ENCODE data around the gene GLIPR1.

The GLIPR1 gene

GRCh38 chr12:75529316-75529715, 48.8 kb downstream of the GLIPR1 start:
- TF ChIP-seq GATA2 (IDR thresholded peaks at IDR 0.05; ENCODE audit: low read depth, low read length), result no peak
- TF ChIP-seq GATA3 (IDR thresholded peaks at IDR 0.05; ENCODE audit: low read depth, low read length), result no peak

- TF ChIP-seq GATA2 (IDR thresholded peaks at IDR 0.05; ENCODE audit: low read depth, low read length) (no peak), GATA3 (IDR thresholded peaks at IDR 0.05; ENCODE audit: low read depth, low read length) (no peak)
These were observed 49.3 kb downstream of the GLIPR1 start for GRCh38 chr12:75529826-75530225.

- no peak for TF ChIP-seq GATA3 (IDR thresholded peaks at IDR 0.05; ENCODE audit: low read depth, low read length)
- TF ChIP-seq GATA2 (IDR thresholded peaks at IDR 0.05; ENCODE audit: low read depth, low read length), result no peak
These were observed 52.7 kb downstream of the GLIPR1 start for GRCh38 chr12:75533239-75533638.

GRCh38 chr12:75539889-75540288, 59.3 kb downstream of the GLIPR1 start:
- TF ChIP-seq GATA2 (IDR thresholded peaks at IDR 0.05; ENCODE audit: low read depth, low read length), result no peak
- TF ChIP-seq GATA3 (IDR thresholded peaks at IDR 0.05; ENCODE audit: low read depth, low read length), result no peak

- no peak for TF ChIP-seq GATA2 (IDR thresholded peaks at IDR 0.05; ENCODE audit: low read depth, low read length)
- TF ChIP-seq GATA3 (IDR thresholded peaks at IDR 0.05; ENCODE audit: low read depth, low read length), result no peak
These were observed 62.4 kb downstream of the GLIPR1 start for GRCh38 chr12:75542942-75543341.

- TF ChIP-seq GATA2 (IDR thresholded peaks at IDR 0.05; ENCODE audit: low read depth, low read length) (no peak), GATA3 (IDR thresholded peaks at IDR 0.05; ENCODE audit: low read depth, low read length) (no peak)
These were observed 63.0 kb downstream of the GLIPR1 start for GRCh38 chr12:75543529-75543928.

- TF ChIP-seq GATA2 (IDR thresholded peaks at IDR 0.05; ENCODE audit: low read depth, low read length), result no peak
These were observed 65.1 kb downstream of the GLIPR1 start for GRCh38 chr12:75545636-75546035.

GRCh38 chr12:75548879-75549278, 68.3 kb downstream of the GLIPR1 start:
- no peak for TF ChIP-seq GATA2 (IDR thresholded peaks at IDR 0.05; ENCODE audit: low read depth, low read length)
- no peak for TF ChIP-seq GATA3 (IDR thresholded peaks at IDR 0.05; ENCODE audit: low read depth, low read length)

- no peak for TF ChIP-seq GATA3 (IDR thresholded peaks at IDR 0.05; ENCODE audit: low read depth, low read length)
- no peak for TF ChIP-seq GATA2 (IDR thresholded peaks at IDR 0.05; ENCODE audit: low read depth, low read length)
These were observed 69.4 kb downstream of the GLIPR1 start for GRCh38 chr12:75549989-75550388.

- TF ChIP-seq GATA2 (IDR thresholded peaks at IDR 0.05; ENCODE audit: low read depth, low read length) (no peak), GATA3 (IDR thresholded peaks at IDR 0.05; ENCODE audit: low read depth, low read length) (no peak)
These were observed 70.1 kb downstream of the GLIPR1 start for GRCh38 chr12:75550401-75551240.

- TF ChIP-seq GATA2 (IDR thresholded peaks at IDR 0.05; ENCODE audit: low read depth, low read length) (no peak), GATA3 (IDR thresholded peaks at IDR 0.05; ENCODE audit: low read depth, low read length) (no peak)
These were observed 70.9 kb downstream of the GLIPR1 start for GRCh38 chr12:75551477-75551876.

- TF ChIP-seq GATA2 (IDR thresholded peaks at IDR 0.05; ENCODE audit: low read depth, low read length) (no peak), GATA3 (IDR thresholded peaks at IDR 0.05; ENCODE audit: low read depth, low read length) (no peak)
These were observed 72.8 kb downstream of the GLIPR1 start for GRCh38 chr12:75553398-75553797.
